ENCODE results near the gene SLC7A9.
"Not testable (repeated sequence)": the region's sequence is repeated elsewhere in the genome, so short reads cannot be mapped to it uniquely, and the experiment has no call there.

Gene SLC7A9

GRCh38 chr19:32808236-32808635, 61.3 kb downstream of the SLC7A9 start:
- no peak overlapping the region for H3K4me3 ChIP-seq (ENCODE audit: low read depth in 1 of 2, low read length in 1 of 2)
- H3K4me1 ChIP-seq (ENCODE audit: control insufficient read depth in 1 of 2, insufficient read depth in 1 of 2, low read depth in 1 of 2, low read length in 1 of 2), result no peaks in the 10 kb centered on the region
- no peaks in the 10 kb centered on the region for H3K9me3 ChIP-seq
- no peak for TF ChIP-seq CTCF (IDR thresholded peaks at IDR 0.05)
- no peak overlapping the region for H3K27ac ChIP-seq
- H3K36me3 ChIP-seq, result no peaks in the 10 kb centered on the region
- H3K27me3 ChIP-seq, result peaks cover 19% of the 10 kb centered on the region

- TF ChIP-seq CTCF (IDR thresholded peaks at IDR 0.05), result no peak
- H3K9me3 ChIP-seq, result no peaks in the 10 kb centered on the region
- H3K27me3 ChIP-seq, result peaks cover 11% of the 10 kb centered on the region
- no peaks in the 10 kb centered on the region for H3K4me1 ChIP-seq (ENCODE audit: control insufficient read depth in 1 of 2, insufficient read depth in 1 of 2, low read depth in 1 of 2, low read length in 1 of 2)
- H3K27ac ChIP-seq, result no peak overlapping the region
- H3K4me3 ChIP-seq (ENCODE audit: low read depth in 1 of 2, low read length in 1 of 2), result no peak overlapping the region
- no peaks in the 10 kb centered on the region for H3K36me3 ChIP-seq
Measured at GRCh38 chr19:32802840-32803239, 66.7 kb downstream of the SLC7A9 start.

GRCh38 chr19:32800754-32801153, 68.8 kb downstream of the SLC7A9 start:
- Histone ChIP-seq H3K27me3 (peaks cover 11% of the 10 kb centered on the region), H3K9me3 (no peaks in the 10 kb centered on the region), H3K36me3 (no peaks in the 10 kb centered on the region), H3K4me3 (ENCODE audit: low read depth in 1 of 2, low read length in 1 of 2) (no peak overlapping the region), H3K4me1 (ENCODE audit: control insufficient read depth in 1 of 2, insufficient read depth in 1 of 2, low read depth in 1 of 2, low read length in 1 of 2) (no peaks in the 10 kb centered on the region), H3K27ac (no peak overlapping the region)
- no peak for TF ChIP-seq CTCF (IDR thresholded peaks at IDR 0.05)

- Histone ChIP-seq H3K4me1 (ENCODE audit: control insufficient read depth in 1 of 2, insufficient read depth in 1 of 2, low read depth in 1 of 2, low read length in 1 of 2) (no peaks in the 10 kb centered on the region), H3K36me3 (no peaks in the 10 kb centered on the region), H3K4me3 (ENCODE audit: low read depth in 1 of 2, low read length in 1 of 2) (no peak overlapping the region), H3K9me3 (no peaks in the 10 kb centered on the region), H3K27ac (no peak overlapping the region), H3K27me3 (peaks cover 11% of the 10 kb centered on the region)
- no peak for TF ChIP-seq CTCF (IDR thresholded peaks at IDR 0.05)
Measured at GRCh38 chr19:32800191-32800590, 69.4 kb downstream of the SLC7A9 start.

- H3K4me3 ChIP-seq (ENCODE audit: low read depth in 1 of 2, low read length in 1 of 2), result no peak overlapping the region
- H3K27ac ChIP-seq, result no peak overlapping the region
- no peaks in the 10 kb centered on the region for H3K9me3 ChIP-seq
- no peaks in the 10 kb centered on the region for H3K4me1 ChIP-seq (ENCODE audit: control insufficient read depth in 1 of 2, insufficient read depth in 1 of 2, low read depth in 1 of 2, low read length in 1 of 2)
- TF ChIP-seq CTCF (IDR thresholded peaks at IDR 0.05), result no peak
- H3K36me3 ChIP-seq, result no peaks in the 10 kb centered on the region
- peaks cover 11% of the 10 kb centered on the region for H3K27me3 ChIP-seq
Measured at GRCh38 chr19:32798201-32798600, 71.4 kb downstream of the SLC7A9 start.

- Histone ChIP-seq H3K9me3 (no peaks in the 10 kb centered on the region), H3K4me3 (ENCODE audit: low read depth in 1 of 2, low read length in 1 of 2) (no peak overlapping the region), H3K27me3 (no peaks in the 10 kb centered on the region), H3K27ac (no peak overlapping the region), H3K4me1 (ENCODE audit: control insufficient read depth in 1 of 2, insufficient read depth in 1 of 2, low read depth in 1 of 2, low read length in 1 of 2) (no peaks in the 10 kb centered on the region), H3K36me3 (no peaks in the 10 kb centered on the region)
- TF ChIP-seq CTCF (IDR thresholded peaks at IDR 0.05), result no peak
Measured at GRCh38 chr19:32789429-32789828, 80.1 kb downstream of the SLC7A9 start.

- H3K27ac ChIP-seq; H3K4me1 ChIP-seq (ENCODE audit: control insufficient read depth in 1 of 2, insufficient read depth in 1 of 2, low read depth in 1 of 2, low read length in 1 of 2); H3K9me3 ChIP-seq; H3K36me3 ChIP-seq; H3K4me3 ChIP-seq (ENCODE audit: low read depth in 1 of 2, low read length in 1 of 2); H3K27me3 ChIP-seq: not testable (repeated sequence)
Measured at GRCh38 chr19:32787895-32788294, 81.7 kb downstream of the SLC7A9 start.

GRCh38 chr19:32787161-32787813, 82.3 kb downstream of the SLC7A9 start:
- not testable (repeated sequence) for H3K27me3 ChIP-seq; H3K27ac ChIP-seq; H3K9me3 ChIP-seq; H3K36me3 ChIP-seq; H3K4me1 ChIP-seq (ENCODE audit: control insufficient read depth in 1 of 2, insufficient read depth in 1 of 2, low read depth in 1 of 2, low read length in 1 of 2); H3K4me3 ChIP-seq (ENCODE audit: low read depth in 1 of 2, low read length in 1 of 2)
